Liver (tissue), 3 donors: ENCODE measurements around the gene CYB561A3.

ENCODE experiments used
- EGR1 ChIP-seq, 2 donors: IDR thresholded peaks; 2 replicates each; pipeline ENCODE4 v1.6.1; 2016 to 2018; ENCODE audit warnings: antibody characterized with exemption in 2 of 2, low read depth in 2 of 2
- TF ChIP-seq, protein P1 (sequence below): fragments of 150-350 bp; IDR thresholded peaks from 2 replicates; pipeline ENCODE4 v1.5.1; 2017; ENCODE audit warnings: improper control_type of control experiment, low read depth, low read length; ENCODE audit not compliant: missing input control
- TF ChIP-seq, protein P2 (sequence below): IDR thresholded peaks from 2 replicates; pipeline ENCODE4 v1.6.1; 2016; ENCODE audit warnings: antibody characterized with exemption
- TF ChIP-seq, protein P3 (sequence below): IDR thresholded peaks from 2 replicates; pipeline ENCODE4 v1.6.1; 2016; ENCODE audit warnings: antibody characterized with exemption
- donor health status: healthy.
- donor health status: healthy.

DNA sequence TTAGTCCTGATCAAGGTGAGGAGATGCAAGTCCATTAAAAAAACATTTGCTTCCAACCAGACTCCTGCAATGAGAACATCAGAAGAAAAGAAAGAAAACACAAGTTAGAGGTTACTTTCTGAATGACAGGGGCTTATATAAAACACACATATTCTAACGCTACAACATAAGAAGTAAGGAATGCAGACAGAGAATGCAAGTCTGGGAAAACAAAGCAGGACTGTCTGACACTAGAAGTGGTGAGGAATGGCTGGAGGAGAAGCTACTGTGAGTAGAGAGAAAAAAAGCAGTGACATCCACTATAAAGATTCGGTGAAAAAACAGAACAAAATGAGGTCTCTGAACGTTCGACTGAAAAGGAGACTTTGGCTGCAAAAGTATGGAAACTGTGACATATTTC, 43.0 kb upstream of the CYB561A3 start:
- TF ChIP-seq, protein P1, sequence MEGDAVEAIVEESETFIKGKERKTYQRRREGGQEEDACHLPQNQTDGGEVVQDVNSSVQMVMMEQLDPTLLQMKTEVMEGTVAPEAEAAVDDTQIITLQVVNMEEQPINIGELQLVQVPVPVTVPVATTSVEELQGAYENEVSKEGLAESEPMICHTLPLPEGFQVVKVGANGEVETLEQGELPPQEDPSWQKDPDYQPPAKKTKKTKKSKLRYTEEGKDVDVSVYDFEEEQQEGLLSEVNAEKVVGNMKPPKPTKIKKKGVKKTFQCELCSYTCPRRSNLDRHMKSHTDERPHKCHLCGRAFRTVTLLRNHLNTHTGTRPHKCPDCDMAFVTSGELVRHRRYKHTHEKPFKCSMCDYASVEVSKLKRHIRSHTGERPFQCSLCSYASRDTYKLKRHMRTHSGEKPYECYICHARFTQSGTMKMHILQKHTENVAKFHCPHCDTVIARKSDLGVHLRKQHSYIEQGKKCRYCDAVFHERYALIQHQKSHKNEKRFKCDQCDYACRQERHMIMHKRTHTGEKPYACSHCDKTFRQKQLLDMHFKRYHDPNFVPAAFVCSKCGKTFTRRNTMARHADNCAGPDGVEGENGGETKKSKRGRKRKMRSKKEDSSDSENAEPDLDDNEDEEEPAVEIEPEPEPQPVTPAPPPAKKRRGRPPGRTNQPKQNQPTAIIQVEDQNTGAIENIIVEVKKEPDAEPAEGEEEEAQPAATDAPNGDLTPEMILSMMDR = no peak
- no peak for TF ChIP-seq EGR1 (IDR thresholded peaks at IDR 0.05; ENCODE audit: low read depth in 2 of 2)
- TF ChIP-seq, protein P2, sequence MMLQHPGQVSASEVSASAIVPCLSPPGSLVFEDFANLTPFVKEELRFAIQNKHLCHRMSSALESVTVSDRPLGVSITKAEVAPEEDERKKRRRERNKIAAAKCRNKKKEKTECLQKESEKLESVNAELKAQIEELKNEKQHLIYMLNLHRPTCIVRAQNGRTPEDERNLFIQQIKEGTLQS = no peak
- TF ChIP-seq, protein P3, sequence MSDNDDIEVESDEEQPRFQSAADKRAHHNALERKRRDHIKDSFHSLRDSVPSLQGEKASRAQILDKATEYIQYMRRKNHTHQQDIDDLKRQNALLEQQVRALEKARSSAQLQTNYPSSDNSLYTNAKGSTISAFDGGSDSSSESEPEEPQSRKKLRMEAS = no peak
